CD8-positive, alpha-beta memory T cell (primary cell): ENCODE measurements around the gene LDLRAD1. TPM values are rescaled to one million over a fixed set of nuclear protein-coding genes. Genes with fewer than 3 reads are reported as not detected.
"Not testable (repeated sequence)": the region's sequence is repeated elsewhere in the genome, so short reads cannot be mapped to it uniquely, and the experiment has no call there.

Experiments used
- CTCF ChIA-PET: fragments of 350-600 bp; sonication (Branson Sonifier 250); formaldehyde crosslinking; loops from one replicate; lab custom pipeline; 2021; ENCODE audit warnings: antibody characterized with exemption; lab: Charles Lee
- POLR2A ChIA-PET: fragments of 350-600 bp; sonication (Branson Sonifier 250); formaldehyde crosslinking; loops from one replicate; lab custom pipeline; 2021; ENCODE audit warnings: antibody characterized with exemption; lab: Charles Lee
- DNase-seq, 5 donors: peaks; one replicate each; pipeline versions ENCODE4 v3.0.0 to v3.0.0-alpha.2; 2020 to 2022; ENCODE audit warnings: mixed read lengths in 1 of 5
- H3K27ac ChIP-seq: one replicate; pipeline ENCODE4 v1.7.0; 2013; ENCODE audit warnings: low read depth, mild to moderate bottlenecking, low read length, moderate library complexity
- H3K27me3 ChIP-seq: 2 replicates; pipeline ENCODE4 v1.7.0; 2013; ENCODE audit warnings: low read length, mild to moderate bottlenecking; ENCODE audit not compliant: insufficient read depth, poor library complexity, severe bottlenecking
- H3K36me3 ChIP-seq: 2 replicates; pipeline ENCODE4 v1.7.0; 2013; ENCODE audit warnings: mild to moderate bottlenecking, low read length, moderate library complexity; ENCODE audit not compliant: insufficient read depth
- H3K4me1 ChIP-seq: 2 replicates; pipeline ENCODE4 v1.7.0; 2013; ENCODE audit warnings: mild to moderate bottlenecking, low read length, moderate library complexity; ENCODE audit not compliant: insufficient read depth
- H3K4me3 ChIP-seq: 2 replicates; pipeline ENCODE4 v1.7.0; 2013; ENCODE audit warnings: mild to moderate bottlenecking, low read length
- H3K9me3 ChIP-seq: 2 replicates; pipeline ENCODE4 v1.7.0; 2013; ENCODE audit warnings: mild to moderate bottlenecking, low read length
- H3K27ac Mint-ChIP-seq, 8 donors: one replicate each; pipeline ENCODE4 v1.8.0; 2020 to 2021; ENCODE audit warnings: mixed read lengths in 8 of 8, mild to moderate bottlenecking in 6 of 8, inconsistent platforms in 3 of 8, moderate library complexity in 3 of 8
- H3K27me3 Mint-ChIP-seq, 2 donors: one replicate each; pipeline ENCODE4 v1.8.0; 2020 to 2021; ENCODE audit warnings: mixed read lengths in 2 of 2, mild to moderate bottlenecking in 1 of 2, moderate library complexity in 1 of 2
- H3K36me3 Mint-ChIP-seq, 3 donors: one replicate each; pipeline ENCODE4 v1.8.0; 2020 to 2021; ENCODE audit warnings: mixed read lengths in 3 of 3, inconsistent platforms in 1 of 3, mild to moderate bottlenecking in 1 of 3
- H3K4me1 Mint-ChIP-seq, 3 donors: one replicate each; pipeline ENCODE4 v1.8.0; 2020 to 2021; ENCODE audit warnings: mixed read lengths in 3 of 3, inconsistent platforms in 1 of 3, mild to moderate bottlenecking in 1 of 3
- H3K4me3 Mint-ChIP-seq, 7 donors: one replicate each; pipeline ENCODE4 v1.8.0; 2020 to 2021; ENCODE audit warnings: mixed read lengths in 7 of 7, mild to moderate bottlenecking in 6 of 7, moderate library complexity in 4 of 7, inconsistent platforms in 2 of 7
- H3K9me3 Mint-ChIP-seq, 5 donors: one replicate each; pipeline ENCODE4 v1.8.0; 2020 to 2022; ENCODE audit warnings: mixed read lengths in 5 of 5, mild to moderate bottlenecking in 3 of 5, moderate library complexity in 2 of 5, inconsistent platforms in 1 of 5
- polyA plus RNA-seq: library from polyadenylated mRNA; unstranded; fragments of 300-500 nt; fragmentation: Illumina TruSeq; gene quantifications from one replicate; pipeline ENCODE4 v1.2.3, GENCODE V29; 2021
- total RNA-seq, 2 experiments: library from RNA; stranded (reverse); gene quantifications; one replicate each; pipeline ENCODE4 v1.2.3, GENCODE V29; 2021

LDLRAD1 gene
- total and polyA plus RNA-seq, 3 experiments from 2014 or later: not detected

DNA sequence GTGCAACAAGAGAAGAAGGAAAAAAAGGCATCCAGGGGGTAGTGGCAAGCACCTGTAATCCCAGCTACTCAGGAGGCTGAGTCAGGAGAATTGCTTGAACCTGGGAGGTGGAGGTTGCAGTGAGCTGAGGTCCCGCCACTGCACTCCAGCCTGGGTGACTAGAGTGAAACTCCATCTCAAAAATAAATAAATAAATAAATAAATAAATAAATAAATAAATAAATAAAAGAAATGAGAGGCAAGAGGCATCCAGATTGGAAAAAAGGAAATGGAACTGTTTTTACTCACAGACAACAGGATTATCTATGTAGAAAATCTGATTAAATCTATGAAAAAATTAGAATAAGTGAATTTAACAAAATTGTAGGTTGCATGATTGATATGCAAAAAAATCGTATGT lies 23.5 kb downstream of the LDLRAD1 start:
- DNase-seq, H3K27ac Mint-ChIP-seq, CTCF ChIA-PET, POLR2A ChIA-PET, H3K27me3 ChIP-seq, H3K4me1 ChIP-seq, H3K27ac ChIP-seq, H3K4me1 Mint-ChIP-seq, H3K27me3 Mint-ChIP-seq, H3K36me3 ChIP-seq, H3K9me3 ChIP-seq, H3K9me3 Mint-ChIP-seq, H3K36me3 Mint-ChIP-seq, H3K4me3 ChIP-seq, H3K4me3 Mint-ChIP-seq: not testable (repeated sequence)

DNA sequence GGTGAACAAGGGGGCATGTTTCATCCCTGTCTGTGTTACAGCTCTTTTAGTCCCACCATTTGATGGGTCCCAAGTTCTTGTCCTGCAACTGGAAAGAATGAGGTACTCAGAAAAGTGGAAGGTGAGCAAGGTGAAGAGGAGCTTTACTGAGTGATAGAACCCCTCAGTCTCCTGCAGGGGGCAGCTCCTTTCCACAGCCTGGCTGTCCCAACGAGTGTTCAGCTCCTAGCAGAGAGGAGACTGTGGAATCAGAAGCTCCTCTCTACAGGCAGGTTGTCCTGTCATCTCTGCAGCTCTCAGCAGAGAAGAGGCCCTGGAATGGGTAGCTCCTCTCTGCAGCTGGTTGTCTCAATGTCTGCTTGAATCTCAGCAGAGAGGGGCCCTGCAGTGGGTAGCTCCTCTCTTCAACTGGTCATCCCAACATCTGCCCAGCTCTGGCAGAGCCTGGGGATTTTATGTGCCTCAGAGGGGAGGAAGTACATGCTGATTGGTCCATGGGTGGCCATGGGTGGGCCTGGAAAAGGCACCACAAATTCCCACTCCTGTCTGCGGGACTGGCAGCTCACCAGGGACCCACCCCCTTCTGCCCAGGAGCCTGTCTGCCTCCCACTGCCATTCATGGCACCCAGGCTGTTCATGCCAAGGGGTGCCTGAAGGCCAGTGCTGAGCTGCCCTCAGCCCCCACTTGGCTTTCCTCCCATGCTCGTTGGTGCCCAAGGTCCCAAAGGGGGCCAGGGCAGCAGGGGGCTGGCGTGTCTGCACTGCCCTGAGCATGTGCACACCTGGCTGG lies 25.7 kb downstream of the LDLRAD1 start:
- Histone ChIP-seq H3K27ac (no peak overlapping the region), H3K4me3 (no peak overlapping the region), H3K9me3 (no peaks in the 10 kb centered on the region), H3K4me1 (no peaks in the 10 kb centered on the region), H3K27me3 (no peaks in the 10 kb centered on the region), H3K36me3 (no peaks in the 10 kb centered on the region)
- H3K4me3 Mint-ChIP-seq: no peak overlapping the region
- ChIA-PET CTCF (no interaction called here), POLR2A (no interaction called here)
- H3K9me3 Mint-ChIP-seq: peaks cover 0 to 2% (median 0%) of the 10 kb centered on the region in 5 donors
- H3K4me1 Mint-ChIP-seq: peaks cover 0 to 5% (median 0%) of the 10 kb centered on the region in 3 donors
- H3K27me3 Mint-ChIP-seq: peaks cover 1 to 3% of the 10 kb centered on the region in 2 donors
- H3K36me3 Mint-ChIP-seq: peaks cover 0 to 2% (median 0%) of the 10 kb centered on the region in 3 donors
- no peak for DNase-seq
- no peak overlapping the region for H3K27ac Mint-ChIP-seq

DNA sequence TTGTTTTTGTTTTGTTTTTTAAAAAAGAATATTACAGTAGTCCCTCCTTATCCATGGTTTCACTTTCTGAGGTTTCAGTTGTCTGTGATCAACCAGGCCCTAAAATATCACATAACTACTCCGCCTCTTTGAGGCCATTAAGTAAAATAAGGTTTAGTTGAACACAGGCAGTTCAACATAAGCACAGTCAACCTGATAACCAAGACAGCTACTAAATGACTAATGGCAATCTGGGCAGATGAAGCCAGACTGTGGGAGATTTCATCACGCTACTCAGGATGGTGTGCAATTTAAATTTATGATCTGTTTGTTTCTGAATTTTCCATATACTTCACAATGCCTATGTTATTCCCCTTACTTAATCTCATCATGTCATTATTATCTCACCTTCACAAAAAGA lies 30.1 kb downstream of the LDLRAD1 start:
- CTCF ChIA-PET: no interaction called here
- Mint-ChIP-seq H3K36me3 (no peaks in the 10 kb centered on the region), H3K27ac (no peak overlapping the region), H3K27me3 (no peaks in the 10 kb centered on the region), H3K4me1 (peaks cover 0 to 18% (median 0%) of the 10 kb centered on the region in 3 donors), H3K4me3 (no peak overlapping the region), H3K9me3 (no peaks in the 10 kb centered on the region)
- H3K27me3 ChIP-seq: no peaks in the 10 kb centered on the region
- H3K4me3 ChIP-seq: no peak overlapping the region
- H3K9me3 ChIP-seq: no peaks in the 10 kb centered on the region
- no peaks in the 10 kb centered on the region for H3K36me3 ChIP-seq
- H3K27ac ChIP-seq: no peak overlapping the region
- no peaks in the 10 kb centered on the region for H3K4me1 ChIP-seq
- no peak for DNase-seq
- POLR2A ChIA-PET: no interaction called here

DNA sequence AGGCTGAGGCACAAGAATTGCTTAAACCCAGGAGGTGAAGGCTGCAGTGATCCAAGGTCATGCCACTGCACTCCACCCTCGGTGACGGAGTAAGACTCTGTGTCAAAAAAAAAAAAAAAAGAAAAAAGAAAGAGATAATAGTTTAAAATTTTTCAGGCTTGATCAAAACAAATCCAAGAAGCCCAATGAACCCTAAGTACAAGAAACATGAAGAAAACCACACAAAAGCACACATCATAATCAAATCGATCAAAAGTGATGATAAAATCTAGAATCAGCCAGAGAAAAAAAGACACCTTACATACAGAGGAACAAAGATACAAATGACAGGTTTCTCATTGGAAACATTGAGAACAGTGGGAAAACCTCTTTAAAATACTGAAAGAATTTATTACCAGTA lies 31.5 kb downstream of the LDLRAD1 start:
- no peaks in the 10 kb centered on the region for H3K36me3 Mint-ChIP-seq
- no peak overlapping the region for H3K27ac ChIP-seq
- peaks cover 0 to 18% (median 0%) of the 10 kb centered on the region in 3 donors for H3K4me1 Mint-ChIP-seq
- no peak overlapping the region for H3K4me3 Mint-ChIP-seq
- no peaks in the 10 kb centered on the region for H3K36me3 ChIP-seq
- peak in 1 of 5 donors; percentile 17 for DNase-seq
- H3K4me3 ChIP-seq: no peak overlapping the region
- no peaks in the 10 kb centered on the region for H3K9me3 ChIP-seq
- POLR2A ChIA-PET: no interaction called here
- H3K27me3 Mint-ChIP-seq: peaks cover 0 to 6% of the 10 kb centered on the region in 2 donors
- no peaks in the 10 kb centered on the region for H3K4me1 ChIP-seq
- H3K27me3 ChIP-seq: no peaks in the 10 kb centered on the region
- CTCF ChIA-PET: no interaction called here
- H3K27ac Mint-ChIP-seq: no peak overlapping the region
- H3K9me3 Mint-ChIP-seq: no peaks in the 10 kb centered on the region

DNA sequence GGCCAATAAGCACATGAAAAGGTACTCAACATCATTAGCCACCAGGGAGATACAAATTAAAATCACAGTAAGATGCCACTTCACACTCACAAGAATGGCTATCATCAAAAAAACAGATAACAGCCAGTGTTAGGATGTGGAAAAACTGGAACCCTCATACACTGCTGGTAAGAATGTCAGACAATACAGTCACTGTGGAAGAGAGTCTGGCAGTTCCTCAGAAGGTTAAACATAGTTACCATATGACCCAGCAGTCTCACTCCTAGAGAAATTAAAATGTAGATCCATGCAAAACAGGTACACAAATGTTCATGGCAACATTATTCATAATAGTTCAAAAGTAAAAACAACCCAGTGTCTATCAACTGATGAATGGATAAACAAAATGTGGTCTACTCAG lies 33.3 kb downstream of the LDLRAD1 start:
- H3K36me3 Mint-ChIP-seq: no peaks in the 10 kb centered on the region
- Histone ChIP-seq H3K4me1 (no peaks in the 10 kb centered on the region), H3K27me3 (no peaks in the 10 kb centered on the region), H3K4me3 (no peak overlapping the region), H3K9me3 (no peaks in the 10 kb centered on the region), H3K27ac (no peak overlapping the region), H3K36me3 (no peaks in the 10 kb centered on the region)
- ChIA-PET CTCF (no interaction called here), POLR2A (no interaction called here)
- peaks cover 0 to 18% (median 0%) of the 10 kb centered on the region in 3 donors for H3K4me1 Mint-ChIP-seq
- H3K9me3 Mint-ChIP-seq: no peaks in the 10 kb centered on the region
- H3K4me3 Mint-ChIP-seq: no peak overlapping the region
- no peak for DNase-seq
- no peak overlapping the region for H3K27ac Mint-ChIP-seq
- peaks cover 1 to 6% of the 10 kb centered on the region in 2 donors for H3K27me3 Mint-ChIP-seq

DNA sequence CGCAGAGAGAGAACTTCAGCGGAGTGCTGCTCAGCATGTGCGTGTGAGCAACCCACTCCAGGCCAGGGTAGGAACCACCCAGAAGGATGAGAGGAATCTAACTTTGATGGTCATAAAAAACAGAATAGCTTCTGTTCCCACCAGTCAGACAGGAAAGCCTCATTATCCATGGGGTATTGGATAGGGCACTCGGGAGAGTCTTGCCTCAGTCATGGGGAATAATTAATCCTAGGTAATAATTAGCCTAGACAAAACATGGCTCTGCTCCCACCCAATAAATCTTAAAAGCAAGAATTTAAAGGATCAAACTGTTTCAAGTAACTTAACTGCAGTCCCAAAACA lies 35.3 kb downstream of the LDLRAD1 start:
- Mint-ChIP-seq H3K9me3 (no peaks in the 10 kb centered on the region), H3K4me3 (no peak overlapping the region), H3K27me3 (peaks cover 1 to 10% of the 10 kb centered on the region in 2 donors), H3K27ac (no peak overlapping the region), H3K36me3 (no peaks in the 10 kb centered on the region), H3K4me1 (peaks cover 0 to 14% (median 0%) of the 10 kb centered on the region in 3 donors)
- POLR2A ChIA-PET: no interaction called here
- Histone ChIP-seq H3K4me3 (no peak overlapping the region), H3K27me3 (no peaks in the 10 kb centered on the region), H3K27ac (no peak overlapping the region), H3K9me3 (no peaks in the 10 kb centered on the region), H3K36me3 (no peaks in the 10 kb centered on the region), H3K4me1 (no peaks in the 10 kb centered on the region)
- no peak for DNase-seq
- CTCF ChIA-PET: no interaction called here

DNA sequence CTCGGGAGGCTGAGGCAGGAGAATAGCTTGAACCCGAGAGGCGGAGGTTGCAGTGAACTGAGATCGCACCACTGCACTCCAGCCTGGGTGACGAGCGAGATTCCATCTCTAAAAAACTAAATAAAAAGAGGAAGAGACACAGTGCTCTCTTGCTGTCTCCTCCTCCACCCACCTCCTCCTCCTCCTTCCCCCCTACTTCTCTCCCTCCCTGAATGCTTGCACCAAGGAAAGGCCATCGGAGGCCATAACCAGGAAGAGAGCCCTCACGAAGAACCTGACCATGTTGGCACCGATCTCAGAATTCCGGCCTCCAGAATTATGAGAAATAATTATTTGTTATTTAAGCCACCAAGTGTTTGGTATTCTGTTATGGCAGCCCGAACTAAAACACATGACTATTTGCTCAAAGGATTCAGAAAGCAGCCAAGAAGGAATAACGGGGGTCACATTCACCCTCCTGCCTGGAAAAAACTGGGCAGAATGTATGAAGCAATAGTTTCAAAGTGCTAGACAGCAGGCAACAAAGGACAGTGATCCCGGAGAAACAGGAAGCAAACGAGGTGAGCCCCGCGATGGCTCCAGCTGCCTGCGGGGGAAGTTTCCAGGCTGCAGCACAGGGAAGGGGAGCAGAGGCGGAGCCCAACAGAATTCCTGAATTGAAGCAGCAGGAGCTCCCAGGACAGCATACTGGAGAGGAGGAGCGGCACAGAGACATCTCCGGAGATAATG lies 35.8 kb downstream of the LDLRAD1 start:
- DNase-seq: no peak
- H3K27me3 ChIP-seq: no peaks in the 10 kb centered on the region
- H3K27ac Mint-ChIP-seq: no peak overlapping the region
- no peak overlapping the region for H3K4me3 ChIP-seq
- no peak overlapping the region for H3K27ac ChIP-seq
- peaks cover 0 to 13% (median 0%) of the 10 kb centered on the region in 3 donors for H3K4me1 Mint-ChIP-seq
- H3K4me3 Mint-ChIP-seq: no peak overlapping the region
- ChIA-PET CTCF (no interaction called here), POLR2A (no interaction called here)
- H3K36me3 Mint-ChIP-seq: no peaks in the 10 kb centered on the region
- no peaks in the 10 kb centered on the region for H3K36me3 ChIP-seq
- H3K9me3 Mint-ChIP-seq: no peaks in the 10 kb centered on the region
- peaks cover 1 to 10% of the 10 kb centered on the region in 2 donors for H3K27me3 Mint-ChIP-seq
- no peaks in the 10 kb centered on the region for H3K4me1 ChIP-seq
- H3K9me3 ChIP-seq: no peaks in the 10 kb centered on the region

DNA sequence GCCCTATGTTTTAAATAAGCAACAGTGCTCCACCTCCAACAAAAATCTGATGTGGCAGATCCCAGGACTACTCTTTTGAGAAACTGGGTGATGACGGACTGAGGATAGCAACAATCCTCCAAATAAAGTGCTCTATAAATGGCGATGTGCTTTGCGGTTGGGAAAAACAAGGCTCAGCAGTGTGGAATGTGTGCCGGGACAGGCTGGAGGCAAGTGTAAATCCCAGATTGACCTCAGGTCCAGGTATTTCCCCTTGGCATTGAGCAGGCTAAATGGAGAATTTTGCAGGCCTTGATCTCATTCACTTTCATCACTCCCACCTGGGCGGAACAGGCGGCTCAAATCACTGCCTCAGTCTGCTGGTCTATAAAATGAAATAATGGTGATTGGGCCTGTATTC lies 36.8 kb downstream of the LDLRAD1 start:
- H3K27ac Mint-ChIP-seq: no peak overlapping the region
- ChIA-PET CTCF (no interaction called here), POLR2A (no interaction called here)
- no peaks in the 10 kb centered on the region for H3K9me3 Mint-ChIP-seq
- Histone ChIP-seq H3K4me1 (no peaks in the 10 kb centered on the region), H3K9me3 (no peaks in the 10 kb centered on the region), H3K27me3 (no peaks in the 10 kb centered on the region), H3K36me3 (no peaks in the 10 kb centered on the region), H3K27ac (no peak overlapping the region), H3K4me3 (no peak overlapping the region)
- no peaks in the 10 kb centered on the region for H3K36me3 Mint-ChIP-seq
- DNase-seq: no peak
- peaks cover 1 to 10% of the 10 kb centered on the region in 2 donors for H3K27me3 Mint-ChIP-seq
- no peak overlapping the region for H3K4me3 Mint-ChIP-seq
- H3K4me1 Mint-ChIP-seq: peaks cover 0 to 6% (median 0%) of the 10 kb centered on the region in 3 donors
